Panc1 (cell line): ENCODE data around the gene INSYN2B.

Experiments used
- POLR2AphosphoS5 ChIP-seq: IDR thresholded peaks from 2 replicates; pipeline ENCODE4 v1.6.1; 2012; ENCODE audit warnings: mild to moderate bottlenecking, low read depth, low read length, moderate library complexity
- TF ChIP-seq, protein P1 (sequence below): fragments of 450-650 bp; IDR thresholded peaks from 2 replicates; pipeline ENCODE4 v1.5.1; 2017; ENCODE audit warnings: mild to moderate bottlenecking
- TF ChIP-seq, protein P2 (sequence below), 2 experiments: IDR thresholded peaks; 2 replicates each; pipeline ENCODE4 v1.6.1; 2011 to 2012; ENCODE audit warnings: low read depth in 2 of 2, control low read depth in 1 of 2, low read length in 1 of 2, mild to moderate bottlenecking in 1 of 2, moderate library complexity in 1 of 2; ENCODE audit not compliant: insufficient read depth in 1 of 2

DNA sequence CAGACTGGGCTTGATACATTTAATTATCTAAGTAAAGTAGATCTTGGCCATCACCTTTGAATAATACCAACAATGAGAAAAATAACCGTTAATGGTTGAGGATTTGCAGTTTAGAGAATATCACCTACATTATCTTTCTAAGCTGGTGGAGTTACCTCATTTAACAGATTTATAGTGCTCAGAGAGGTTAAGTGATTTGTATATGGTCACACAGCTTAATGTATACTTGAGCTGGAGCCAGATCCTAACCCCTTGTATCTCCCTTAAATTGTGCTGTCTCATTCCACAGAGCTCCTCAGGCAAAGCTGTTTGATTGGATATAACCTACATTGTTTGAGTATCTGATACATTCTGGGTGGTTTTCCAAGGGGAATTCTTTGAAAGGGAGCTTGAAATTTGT is 57.8 kb downstream of the INSYN2B start:
- TF ChIP-seq, protein P1, sequence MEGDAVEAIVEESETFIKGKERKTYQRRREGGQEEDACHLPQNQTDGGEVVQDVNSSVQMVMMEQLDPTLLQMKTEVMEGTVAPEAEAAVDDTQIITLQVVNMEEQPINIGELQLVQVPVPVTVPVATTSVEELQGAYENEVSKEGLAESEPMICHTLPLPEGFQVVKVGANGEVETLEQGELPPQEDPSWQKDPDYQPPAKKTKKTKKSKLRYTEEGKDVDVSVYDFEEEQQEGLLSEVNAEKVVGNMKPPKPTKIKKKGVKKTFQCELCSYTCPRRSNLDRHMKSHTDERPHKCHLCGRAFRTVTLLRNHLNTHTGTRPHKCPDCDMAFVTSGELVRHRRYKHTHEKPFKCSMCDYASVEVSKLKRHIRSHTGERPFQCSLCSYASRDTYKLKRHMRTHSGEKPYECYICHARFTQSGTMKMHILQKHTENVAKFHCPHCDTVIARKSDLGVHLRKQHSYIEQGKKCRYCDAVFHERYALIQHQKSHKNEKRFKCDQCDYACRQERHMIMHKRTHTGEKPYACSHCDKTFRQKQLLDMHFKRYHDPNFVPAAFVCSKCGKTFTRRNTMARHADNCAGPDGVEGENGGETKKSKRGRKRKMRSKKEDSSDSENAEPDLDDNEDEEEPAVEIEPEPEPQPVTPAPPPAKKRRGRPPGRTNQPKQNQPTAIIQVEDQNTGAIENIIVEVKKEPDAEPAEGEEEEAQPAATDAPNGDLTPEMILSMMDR = no peak
- TF ChIP-seq POLR2AphosphoS5 = no peak
- TF ChIP-seq, protein P2, sequence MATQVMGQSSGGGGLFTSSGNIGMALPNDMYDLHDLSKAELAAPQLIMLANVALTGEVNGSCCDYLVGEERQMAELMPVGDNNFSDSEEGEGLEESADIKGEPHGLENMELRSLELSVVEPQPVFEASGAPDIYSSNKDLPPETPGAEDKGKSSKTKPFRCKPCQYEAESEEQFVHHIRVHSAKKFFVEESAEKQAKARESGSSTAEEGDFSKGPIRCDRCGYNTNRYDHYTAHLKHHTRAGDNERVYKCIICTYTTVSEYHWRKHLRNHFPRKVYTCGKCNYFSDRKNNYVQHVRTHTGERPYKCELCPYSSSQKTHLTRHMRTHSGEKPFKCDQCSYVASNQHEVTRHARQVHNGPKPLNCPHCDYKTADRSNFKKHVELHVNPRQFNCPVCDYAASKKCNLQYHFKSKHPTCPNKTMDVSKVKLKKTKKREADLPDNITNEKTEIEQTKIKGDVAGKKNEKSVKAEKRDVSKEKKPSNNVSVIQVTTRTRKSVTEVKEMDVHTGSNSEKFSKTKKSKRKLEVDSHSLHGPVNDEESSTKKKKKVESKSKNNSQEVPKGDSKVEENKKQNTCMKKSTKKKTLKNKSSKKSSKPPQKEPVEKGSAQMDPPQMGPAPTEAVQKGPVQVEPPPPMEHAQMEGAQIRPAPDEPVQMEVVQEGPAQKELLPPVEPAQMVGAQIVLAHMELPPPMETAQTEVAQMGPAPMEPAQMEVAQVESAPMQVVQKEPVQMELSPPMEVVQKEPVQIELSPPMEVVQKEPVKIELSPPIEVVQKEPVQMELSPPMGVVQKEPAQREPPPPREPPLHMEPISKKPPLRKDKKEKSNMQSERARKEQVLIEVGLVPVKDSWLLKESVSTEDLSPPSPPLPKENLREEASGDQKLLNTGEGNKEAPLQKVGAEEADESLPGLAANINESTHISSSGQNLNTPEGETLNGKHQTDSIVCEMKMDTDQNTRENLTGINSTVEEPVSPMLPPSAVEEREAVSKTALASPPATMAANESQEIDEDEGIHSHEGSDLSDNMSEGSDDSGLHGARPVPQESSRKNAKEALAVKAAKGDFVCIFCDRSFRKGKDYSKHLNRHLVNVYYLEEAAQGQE (IDR thresholded peaks at IDR 0.05; ENCODE audit: insufficient read depth in 1 of 2, low read depth in 2 of 2, low read length in 1 of 2) = no peak
